Activated naive CD8-positive, alpha-beta T cell treated with anti-CD3 and anti-CD28 coated beads, Interleukin-2, amount 10 ng/mL, durations not matched to agents 7 days and 5 days (primary cell): Measurements from ENCODE around the gene CARMIL3. TPM values are rescaled to one million over a fixed set of nuclear protein-coding genes. Genes with fewer than 3 reads are reported as not detected.

Source experiments
- ATAC-seq: fragments of 150-1000 bp; cut with Tn5 transposase; one replicate; pipeline ENCODE4 v1.10.0; 2021; ENCODE audit warnings: low read depth, moderate library complexity
- POLR2A ChIA-PET: fragments of 350-600 bp; sonication (Branson Sonifier 250); formaldehyde crosslinking; loops from one replicate; lab custom pipeline; 2021; ENCODE audit warnings: antibody characterized with exemption; lab: Charles Lee
- DNase-seq: peaks from one replicate; pipeline ENCODE4 v3.0.0; 2021
- H3K27ac Mint-ChIP-seq: one replicate; pipeline ENCODE4 v1.8.0; 2022; ENCODE audit warnings: mild to moderate bottlenecking, mixed read lengths
- H3K27me3 Mint-ChIP-seq: one replicate; pipeline ENCODE4 v1.8.0; 2022; ENCODE audit warnings: mild to moderate bottlenecking, moderate library complexity, mixed read lengths
- H3K36me3 Mint-ChIP-seq: one replicate; pipeline ENCODE4 v1.8.0; 2021; ENCODE audit warnings: mild to moderate bottlenecking, mixed read lengths
- H3K4me1 Mint-ChIP-seq: one replicate; pipeline ENCODE4 v1.8.0; 2021; ENCODE audit warnings: mixed read lengths
- H3K4me3 Mint-ChIP-seq: one replicate; pipeline ENCODE4 v1.8.0; 2022; ENCODE audit warnings: mild to moderate bottlenecking, moderate library complexity, mixed read lengths
- H3K9me3 Mint-ChIP-seq: one replicate; pipeline ENCODE4 v1.8.0; 2021; ENCODE audit warnings: mixed read lengths
- total RNA-seq, 2 experiments: library from RNA; stranded (reverse); gene quantifications; one replicate each; pipeline ENCODE4 v1.2.3, GENCODE V29; 2021

The CARMIL3 gene
- total RNA-seq, 2 experiments from 2014 or later = 0.80 to 0.91 TPM

- ATAC-seq (no peak), DNase-seq (no peak)
- POLR2A ChIA-PET = interaction anchor here (0.7 to 1.7 kb wide), 9 partner anchors 15 to 1521 kb away, joined by 3 to 10 read pairs (median 5); partner anchors contain the start of genes CPNE6, DCAF11, IRF9 and NRL
- Mint-ChIP-seq H3K27me3 (peaks cover 40% of the 10 kb centered on the region), H3K27ac (no peak overlapping the region), H3K9me3 (no peaks in the 10 kb centered on the region), H3K4me3 (peak overlapping the region; percentile 69), H3K4me1 (peaks cover 11% of the 10 kb centered on the region), H3K36me3 (no peaks in the 10 kb centered on the region)
Observed at GRCh38 chr14:24051176-24051788, 527 bp upstream of the CARMIL3 start.

- H3K36me3 Mint-ChIP-seq = no peaks in the 10 kb centered on the region
- POLR2A ChIA-PET = interaction anchor here (0.6 to 1.7 kb wide), 9 partner anchors 16 to 131 kb away, joined by 3 to 10 read pairs (median 5); partner anchors contain the start of genes CPNE6, DCAF11, IRF9 and NRL
- H3K27me3 Mint-ChIP-seq = peaks cover 37% of the 10 kb centered on the region
- no peaks in the 10 kb centered on the region for H3K9me3 Mint-ChIP-seq
- H3K27ac Mint-ChIP-seq = no peak overlapping the region
- peak overlapping the region; percentile 69 for H3K4me3 Mint-ChIP-seq
- DNase-seq (peak; percentile 28), ATAC-seq (no peak)
- peaks cover 11% of the 10 kb centered on the region for H3K4me1 Mint-ChIP-seq
Observed at GRCh38 chr14:24052656-24053547, 1.1 kb downstream of the CARMIL3 start.

- no peaks in the 10 kb centered on the region for H3K9me3 Mint-ChIP-seq
- peaks cover 33% of the 10 kb centered on the region for H3K27me3 Mint-ChIP-seq
- no peaks in the 10 kb centered on the region for H3K36me3 Mint-ChIP-seq
- H3K4me1 Mint-ChIP-seq = peaks cover 11% of the 10 kb centered on the region
- H3K27ac Mint-ChIP-seq = no peak overlapping the region
- H3K4me3 Mint-ChIP-seq = peak overlapping the region; percentile 28
- no peak for ATAC-seq
- peak; percentile 26 for DNase-seq
- POLR2A ChIA-PET = interaction anchor here (1.0 to 1.1 kb wide), 2 partner anchors 22 to 56 kb away, joined by 3 to 4 read pairs; no protein-coding TSS in a partner anchor
Observed at GRCh38 chr14:24053548-24054323, 1.9 kb downstream of the CARMIL3 start.

GRCh38 chr14:24054324-24054641, 2.5 kb downstream of the CARMIL3 start:
- Mint-ChIP-seq H3K36me3 (no peaks in the 10 kb centered on the region), H3K27ac (no peak overlapping the region), H3K4me1 (peaks cover 9% of the 10 kb centered on the region), H3K27me3 (peaks cover 27% of the 10 kb centered on the region), H3K9me3 (no peaks in the 10 kb centered on the region), H3K4me3 (no peak overlapping the region)
- ATAC-seq (no peak), DNase-seq (no peak)
- POLR2A ChIA-PET = interaction anchor here (1.0 to 1.1 kb wide), 2 partner anchors 21 to 56 kb away, joined by 3 to 4 read pairs; no protein-coding TSS in a partner anchor

GRCh38 chr14:24054646-24055045, 2.8 kb downstream of the CARMIL3 start:
- no peak overlapping the region for H3K4me3 Mint-ChIP-seq
- no peaks in the 10 kb centered on the region for H3K36me3 Mint-ChIP-seq

GRCh38 chr14:24055971-24056799, 4.4 kb downstream of the CARMIL3 start:
- DNase-seq (peak; percentile 30), ATAC-seq (no peak)
- peaks cover 9% of the 10 kb centered on the region for H3K4me1 Mint-ChIP-seq
- no peaks in the 10 kb centered on the region for H3K9me3 Mint-ChIP-seq
- POLR2A ChIA-PET = interaction anchor here (4.0 to 4.3 kb wide), 3 partner anchors 25 to 105 kb away, joined by 21 to 35 read pairs (median 28); partner anchors contain the start of gene IRF9
- peaks cover 12% of the 10 kb centered on the region for H3K27me3 Mint-ChIP-seq
- no peak overlapping the region for H3K27ac Mint-ChIP-seq
- H3K36me3 Mint-ChIP-seq = no peaks in the 10 kb centered on the region
- H3K4me3 Mint-ChIP-seq = no peak overlapping the region

More at GRCh38 chr14:24054646-24055045, 2.8 kb downstream of the CARMIL3 start:
- no peak for ATAC-seq
- H3K9me3 Mint-ChIP-seq = no peaks in the 10 kb centered on the region
- POLR2A ChIA-PET = interaction anchor here (1.1 kb wide), 1 partner anchor 21 kb away, joined by 3 read pairs; no protein-coding TSS in a partner anchor
- peak; percentile 24 for DNase-seq
- peaks cover 9% of the 10 kb centered on the region for H3K4me1 Mint-ChIP-seq
- H3K27me3 Mint-ChIP-seq = peaks cover 24% of the 10 kb centered on the region
- no peak overlapping the region for H3K27ac Mint-ChIP-seq

GRCh38 chr14:24056800-24057184, 5.0 kb downstream of the CARMIL3 start:
- no peaks in the 10 kb centered on the region for H3K9me3 Mint-ChIP-seq

GRCh38 chr14:24057271-24057670, 5.5 kb downstream of the CARMIL3 start:
- Mint-ChIP-seq H3K27me3 (peaks cover 10% of the 10 kb centered on the region), H3K4me3 (no peak overlapping the region)

More at GRCh38 chr14:24056800-24057184, 5.0 kb downstream of the CARMIL3 start:
- POLR2A ChIA-PET = interaction anchor here (0.9 to 4.3 kb wide), 5 partner anchors 19 to 104 kb away, joined by 3 to 35 read pairs (median 21); partner anchors contain the start of gene IRF9
- peaks cover 9% of the 10 kb centered on the region for H3K4me1 Mint-ChIP-seq
- peaks cover 10% of the 10 kb centered on the region for H3K27me3 Mint-ChIP-seq
- H3K27ac Mint-ChIP-seq = no peak overlapping the region
- no peak overlapping the region for H3K4me3 Mint-ChIP-seq
- no peak for ATAC-seq
- DNase-seq = peak; percentile 22
- no peaks in the 10 kb centered on the region for H3K36me3 Mint-ChIP-seq

GRCh38 chr14:24057867-24058259, 6.1 kb downstream of the CARMIL3 start:
- Mint-ChIP-seq H3K27ac (peak overlapping the region; percentile 78), H3K4me3 (no peak overlapping the region), H3K36me3 (no peaks in the 10 kb centered on the region), H3K27me3 (peaks cover 6% of the 10 kb centered on the region), H3K4me1 (peaks cover 6% of the 10 kb centered on the region), H3K9me3 (no peaks in the 10 kb centered on the region)
- POLR2A ChIA-PET = interaction anchor here (0.7 to 4.3 kb wide), 11 partner anchors 18 to 245 kb away, joined by 3 to 35 read pairs (median 5); partner anchors contain the start of genes DCAF11, GMPR2, IRF9 and NRL
- ATAC-seq = no peak
- no peak for DNase-seq

More at GRCh38 chr14:24057271-24057670, 5.5 kb downstream of the CARMIL3 start:
- Mint-ChIP-seq H3K36me3 (no peaks in the 10 kb centered on the region), H3K27ac (no peak overlapping the region), H3K9me3 (no peaks in the 10 kb centered on the region), H3K4me1 (peaks cover 9% of the 10 kb centered on the region)
- DNase-seq (no peak), ATAC-seq (no peak)
- POLR2A ChIA-PET = interaction anchor here (0.9 to 4.3 kb wide), 9 partner anchors 18 to 176 kb away, joined by 3 to 35 read pairs (median 6); partner anchors contain the start of genes DCAF11, GMPR2, IRF9 and NRL

GRCh38 chr14:24058260-24058950, 6.6 kb downstream of the CARMIL3 start:
- Mint-ChIP-seq H3K27ac (peak overlapping the region; percentile 78), H3K9me3 (no peaks in the 10 kb centered on the region)
- ATAC-seq = peak; percentile 63

GRCh38 chr14:24058951-24059475, 7.2 kb downstream of the CARMIL3 start:
- H3K36me3 Mint-ChIP-seq = no peaks in the 10 kb centered on the region
- ATAC-seq (no peak), DNase-seq (no peak)
- H3K27me3 Mint-ChIP-seq = peaks cover 2% of the 10 kb centered on the region
- H3K9me3 Mint-ChIP-seq = no peaks in the 10 kb centered on the region
- no peak overlapping the region for H3K4me3 Mint-ChIP-seq
- peaks cover 2% of the 10 kb centered on the region for H3K4me1 Mint-ChIP-seq
- no peak overlapping the region for H3K27ac Mint-ChIP-seq
- POLR2A ChIA-PET = interaction anchor here (1.0 to 4.3 kb wide), 5 partner anchors 22 to 102 kb away, joined by 3 to 35 read pairs (median 21); partner anchors contain the start of genes IRF9 and PCK2

More at GRCh38 chr14:24058260-24058950, 6.6 kb downstream of the CARMIL3 start:
- Mint-ChIP-seq H3K4me3 (no peak overlapping the region), H3K36me3 (no peaks in the 10 kb centered on the region), H3K4me1 (peaks cover 2% of the 10 kb centered on the region), H3K27me3 (peaks cover 2% of the 10 kb centered on the region)
- POLR2A ChIA-PET = interaction anchor here (0.7 to 4.3 kb wide), 10 partner anchors 17 to 245 kb away, joined by 3 to 35 read pairs (median 6); partner anchors contain the start of genes DCAF11, GMPR2, IRF9 and NRL
- no peak for DNase-seq
